ENCODE results near the gene SYVN1. TPM values are rescaled to one million over a fixed set of nuclear protein-coding genes. Genes with fewer than 3 reads are reported as not detected.

SYVN1 gene
- total RNA-seq, 1 experiment from 2014 or later, result 74.9 TPM

GRCh38 chr11:65115361-65116082 is 18.8 kb downstream of the SYVN1 start:
- POLR2A ChIA-PET, result interaction anchor here (1.9 to 8.8 kb wide), 6 partner anchors 19 to 101 kb away, joined by 9 to 122 read pairs (median 19); partner anchors contain the start of genes ARL2, CAPN1, SAC3D1 and SYVN1
- peaks cover 17% of the 10 kb centered on the region for H3K4me1 Mint-ChIP-seq (ENCODE audit: insufficient read depth, unreplicated experiment)
- H3K4me3 Mint-ChIP-seq (ENCODE audit: unreplicated experiment), result peak overlapping the region; percentile 82
- peaks cover 50% of the 10 kb centered on the region for H3K36me3 Mint-ChIP-seq (ENCODE audit: insufficient read depth, unreplicated experiment)
- TF ChIP-seq CTCF (IDR thresholded peaks at IDR 0.05; ENCODE audit: unreplicated experiment), result no peak
- no TSS peak for BruUV-seq (replicated peaks)
- intact Hi-C loops (cut with micrococcal nuclease), result loop anchor here (2.0 to 10.0 kb wide), 2 partner anchors 101 to 201 kb away; partner anchors contain the start of genes ARL2 and ATG2A
- CTCF ChIA-PET, result interaction anchor here (0.6 to 0.9 kb wide), 2 partner anchors 32 to 270 kb away, joined by 3 to 6 read pairs; partner anchors contain the start of gene CDC42BPG
- H3K9me3 Mint-ChIP-seq (ENCODE audit: unreplicated experiment), result no peaks in the 10 kb centered on the region
- H3K27me3 Mint-ChIP-seq (ENCODE audit: insufficient read depth, unreplicated experiment), result no peaks in the 10 kb centered on the region
- H3K27ac Mint-ChIP-seq (ENCODE audit: low read depth, unreplicated experiment), result peak overlapping the region; percentile 12
- no peak for DNase-seq (ENCODE audit: unreplicated experiment)

- no peak for TF ChIP-seq CTCF (IDR thresholded peaks at IDR 0.05; ENCODE audit: unreplicated experiment)
- no TSS peak for BruUV-seq (replicated peaks)
- Mint-ChIP-seq H3K27me3 (ENCODE audit: insufficient read depth, unreplicated experiment) (no peaks in the 10 kb centered on the region), H3K4me1 (ENCODE audit: insufficient read depth, unreplicated experiment) (peaks cover 17% of the 10 kb centered on the region), H3K9me3 (ENCODE audit: unreplicated experiment) (no peaks in the 10 kb centered on the region), H3K36me3 (ENCODE audit: insufficient read depth, unreplicated experiment) (peaks cover 50% of the 10 kb centered on the region), H3K27ac (ENCODE audit: low read depth, unreplicated experiment) (no peak overlapping the region), H3K4me3 (ENCODE audit: unreplicated experiment) (no peak overlapping the region)
- intact Hi-C loops (cut with micrococcal nuclease), result loop anchor here (10.0 kb wide), 1 partner anchor 200 kb away; the partner anchor contains the start of gene ATG2A
- ChIA-PET CTCF (interaction anchor here (0.6 to 5.1 kb wide), 2 partner anchors 17 to 142 kb away, joined by 4 to 94 read pairs; partner anchors contain the start of gene VPS51), POLR2A (interaction anchor here (0.7 to 0.8 kb wide), 2 partner anchors 11 to 336 kb away, joined by 3 read pairs; partner anchors contain the start of gene SF1)
- no peak for DNase-seq (ENCODE audit: unreplicated experiment)
Observed at GRCh38 chr11:65114538-65115171, 19.7 kb downstream of the SYVN1 start.

GRCh38 chr11:65113839-65114238 is 20.5 kb downstream of the SYVN1 start:
- CTCF ChIA-PET, result interaction anchor here (0.7 to 5.1 kb wide), 2 partner anchors 16 to 148 kb away, joined by 3 to 94 read pairs; partner anchors contain the start of gene VPS51

More at GRCh38 chr11:65113839-65114238, 20.5 kb downstream of the SYVN1 start:
- no peak overlapping the region for H3K27ac Mint-ChIP-seq (ENCODE audit: low read depth, unreplicated experiment)
- intact Hi-C loops (cut with micrococcal nuclease), result loop anchor here (10.0 kb wide), 1 partner anchor 199 kb away; the partner anchor contains the start of gene ATG2A
- no peaks in the 10 kb centered on the region for H3K27me3 Mint-ChIP-seq (ENCODE audit: insufficient read depth, unreplicated experiment)
- peaks cover 17% of the 10 kb centered on the region for H3K4me1 Mint-ChIP-seq (ENCODE audit: insufficient read depth, unreplicated experiment)
- no TSS peak for BruUV-seq (replicated peaks)
- H3K9me3 Mint-ChIP-seq (ENCODE audit: unreplicated experiment), result no peaks in the 10 kb centered on the region
- no peak for TF ChIP-seq CTCF (IDR thresholded peaks at IDR 0.05; ENCODE audit: unreplicated experiment)
- peaks cover 43% of the 10 kb centered on the region for H3K36me3 Mint-ChIP-seq (ENCODE audit: insufficient read depth, unreplicated experiment)
- DNase-seq (ENCODE audit: unreplicated experiment), result no peak
- peak overlapping the region; percentile 93 for H3K4me3 Mint-ChIP-seq (ENCODE audit: unreplicated experiment)
- POLR2A ChIA-PET, result interaction anchor here (0.7 to 4.2 kb wide), 4 partner anchors 8 to 335 kb away, joined by 3 to 32 read pairs (median 3); partner anchors contain the start of genes FAU, MRPL49 and SF1
